GM21825 (cell line): ENCODE data around the gene PTCHD4.

Experiments used
- ATAC-seq: cut with Tn5 transposase; IDR thresholded peaks from one replicate; pipeline ENCODE4 v1.9.1; 2021; ENCODE audit warnings: mild to moderate bottlenecking, moderate library complexity; ENCODE audit not compliant: unreplicated experiment

The PTCHD4 gene

GRCh38 chr6:48100588-48100895, 10.5 kb downstream of the PTCHD4 start:
- ATAC-seq: no peak

- no peak for ATAC-seq
These were observed 11.0 kb downstream of the PTCHD4 start for GRCh38 chr6:48099713-48100587.

- ATAC-seq: no peak
These were observed 12.1 kb downstream of the PTCHD4 start for GRCh38 chr6:48098923-48099322.

- ATAC-seq: no peak
These were observed 18.3 kb downstream of the PTCHD4 start for GRCh38 chr6:48092550-48093217.

- ATAC-seq: no peak
These were observed 20.5 kb downstream of the PTCHD4 start for GRCh38 chr6:48090546-48090945.

GRCh38 chr6:48087448-48087847, 23.5 kb downstream of the PTCHD4 start:
- no peak for ATAC-seq

- ATAC-seq: no peak
These were observed 24.8 kb downstream of the PTCHD4 start for GRCh38 chr6:48086187-48086586.

GRCh38 chr6:48085131-48085741, 25.8 kb downstream of the PTCHD4 start:
- no peak for ATAC-seq

GRCh38 chr6:48084201-48084600, 26.8 kb downstream of the PTCHD4 start:
- no peak for ATAC-seq

GRCh38 chr6:48080227-48081009, 30.6 kb downstream of the PTCHD4 start:
- ATAC-seq: no peak

- no peak for ATAC-seq
These were observed 32.9 kb downstream of the PTCHD4 start for GRCh38 chr6:48078120-48078519.

- ATAC-seq: no peak
These were observed 35.8 kb downstream of the PTCHD4 start for GRCh38 chr6:48075181-48075580.

- no peak for ATAC-seq
These were observed 36.8 kb downstream of the PTCHD4 start for GRCh38 chr6:48073976-48074767.

GRCh38 chr6:48071833-48072232, 39.2 kb downstream of the PTCHD4 start:
- no peak for ATAC-seq

GRCh38 chr6:48069280-48069679, 41.7 kb downstream of the PTCHD4 start:
- ATAC-seq: no peak

- ATAC-seq: no peak
These were observed 42.4 kb downstream of the PTCHD4 start for GRCh38 chr6:48068278-48069251.

- no peak for ATAC-seq
These were observed 43.1 kb downstream of the PTCHD4 start for GRCh38 chr6:48067886-48068277.

GRCh38 chr6:48067148-48067712, 43.8 kb downstream of the PTCHD4 start:
- ATAC-seq: no peak
